Gastroesophageal sphincter (tissue), 3 donors: ENCODE data around the gene LINC00632.

Experiments used
- CTCF ChIP-seq, 4 experiments: fragments of 200-600 bp in 2 of 4; fragments of 450-650 bp in 2 of 4; sonication (generic) in 1 of 4; IDR thresholded peaks; one replicate each; pipeline ENCODE4 v1.5.1; 2017 to 2019; ENCODE audit warnings: antibody characterized with exemption in 4 of 4, mild to moderate bottlenecking in 2 of 4, moderate library complexity in 2 of 4
- POLR2A ChIP-seq, 2 donors: fragments of 450-650 bp; IDR thresholded peaks; one replicate each; pipeline ENCODE4 v1.6.1; 2017; ENCODE audit warnings: antibody characterized with exemption in 2 of 2, mild to moderate bottlenecking in 2 of 2, moderate library complexity in 1 of 2
- POLR2AphosphoS5 ChIP-seq: sonication (generic); formaldehyde crosslinking; IDR thresholded peaks from one replicate; pipeline ENCODE4 v1.6.1; 2017; ENCODE audit warnings: antibody characterized with exemption

GRCh38 chrX:140815868-140816267 is 106.3 kb downstream of the LINC00632 start:
- TF ChIP-seq CTCF (IDR thresholded peaks at IDR 0.05): no peak
- TF ChIP-seq POLR2AphosphoS5: no peak
- TF ChIP-seq POLR2A (IDR thresholded peaks at IDR 0.05): no peak
